Measurements from ENCODE around the gene DYNLL2. TPM values are rescaled to one million over a fixed set of nuclear protein-coding genes. Genes with fewer than 3 reads are reported as not detected.
A peak's percentile ranks its signal among the peaks of the same experiment; 100 is the strongest.

DYNLL2 gene
- total and polyA plus RNA-seq, 9 of the 15 experiments (the other 6 are each of a cell fraction or from before 2014, with no cell fraction given), result 1.8 to 24.5 (median 13.0) TPM

- TF ChIP-seq MGA (IDR thresholded peaks at IDR 0.05), result no peak
- TF ChIP-seq SMARCE1 (IDR thresholded peaks at IDR 0.05), result no peak
- peak; percentile 76 for TF ChIP-seq PCBP1 (IDR thresholded peaks at IDR 0.05; ENCODE audit: low read depth, low read length, poor library complexity, severe bottlenecking)
- no peak for TF ChIP-seq DIDO1 (tag; IDR thresholded peaks at IDR 0.05; ENCODE audit: low read depth)
- no peak for TF ChIP-seq CBX3 (IDR thresholded peaks at IDR 0.05; ENCODE audit: borderline replicate concordance in 1 of 2, low read length in 2 of 2)
- TF ChIP-seq REST (IDR thresholded peaks at IDR 0.05; ENCODE audit: borderline replicate concordance), result no peak
- no peak for TF ChIP-seq REST (CRISPR knock-in tag; IDR thresholded peaks at IDR 0.05; ENCODE audit: low read depth)
Measured at GRCh38 chr17:58083491-58084316, 485 bp downstream of the DYNLL2 start (continued).
